GM21825 (cell line): ENCODE results near the gene RNASE2.
"Not testable (repeated sequence)": the region's sequence is repeated elsewhere in the genome, so short reads cannot be mapped to it uniquely, and the experiment has no call there.

Source experiments
- ATAC-seq: cut with Tn5 transposase; IDR thresholded peaks from one replicate; pipeline ENCODE4 v1.9.1; 2021; ENCODE audit warnings: mild to moderate bottlenecking, moderate library complexity; ENCODE audit not compliant: unreplicated experiment

The RNASE2 gene

DNA sequence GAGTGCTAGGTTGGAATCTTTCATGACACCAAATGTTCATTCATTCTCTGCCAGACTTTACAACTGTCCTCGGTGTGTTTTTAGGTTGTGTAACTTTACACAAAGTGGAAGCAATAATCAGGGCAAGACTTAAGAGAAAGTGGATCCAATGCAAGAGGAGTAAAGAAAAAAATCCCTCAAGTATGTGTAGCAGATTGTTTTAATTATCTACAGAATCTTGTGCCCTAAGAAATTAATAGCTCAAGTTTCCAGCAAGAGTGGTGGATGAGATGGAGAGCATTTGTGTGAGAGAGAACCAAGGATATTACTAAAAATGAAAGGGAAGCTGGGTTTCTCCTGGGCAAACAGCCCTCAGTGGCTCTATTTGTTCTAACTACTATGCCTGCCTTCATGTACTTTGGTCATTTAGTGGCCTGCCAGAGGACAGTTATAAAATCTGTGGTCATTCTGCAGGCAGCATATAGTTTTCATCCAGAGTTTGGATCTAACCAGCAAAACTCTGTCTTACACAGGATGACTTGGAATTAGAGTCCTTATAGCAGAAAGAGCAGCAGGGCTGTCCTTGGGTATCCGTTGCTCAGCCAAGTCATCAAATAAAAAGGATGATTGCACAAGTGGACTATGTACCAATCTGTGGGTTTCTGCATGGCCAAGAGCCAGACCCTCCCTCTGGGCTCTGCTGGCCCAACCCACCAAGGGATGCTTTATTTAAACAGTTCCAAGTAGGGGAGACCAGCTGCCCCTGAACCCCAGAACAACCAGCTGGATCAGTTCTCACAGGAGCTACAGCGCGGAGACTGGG, at the start of gene RNASE2:
RNASE2 (plus strand) TSS at position 752 of the 802 bp plus-strand sequence. CDS start 285 bp downstream, outside the sequence.
- ATAC-seq: not testable (repeated sequence)

DNA sequence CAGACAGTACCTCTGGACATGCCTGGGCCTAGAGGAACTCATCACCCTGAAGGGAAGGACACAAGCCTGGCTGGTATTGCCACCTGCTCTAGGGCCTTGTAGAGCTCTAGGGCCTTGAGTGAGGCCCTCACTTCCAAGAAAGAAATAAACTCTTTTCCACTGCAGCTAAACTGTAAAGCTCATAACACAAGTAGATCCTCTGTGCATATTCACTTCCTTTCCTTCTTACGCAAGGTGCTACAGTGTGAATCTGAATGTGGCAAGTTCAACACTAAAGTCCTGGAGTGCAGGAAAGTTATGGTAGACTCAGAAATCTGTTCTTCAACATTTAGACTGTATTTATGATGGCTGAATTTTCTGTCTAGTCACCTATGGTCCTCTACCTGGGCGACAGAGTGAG, 49.6 kb upstream of the RNASE2 start:
- ATAC-seq: no peak

DNA sequence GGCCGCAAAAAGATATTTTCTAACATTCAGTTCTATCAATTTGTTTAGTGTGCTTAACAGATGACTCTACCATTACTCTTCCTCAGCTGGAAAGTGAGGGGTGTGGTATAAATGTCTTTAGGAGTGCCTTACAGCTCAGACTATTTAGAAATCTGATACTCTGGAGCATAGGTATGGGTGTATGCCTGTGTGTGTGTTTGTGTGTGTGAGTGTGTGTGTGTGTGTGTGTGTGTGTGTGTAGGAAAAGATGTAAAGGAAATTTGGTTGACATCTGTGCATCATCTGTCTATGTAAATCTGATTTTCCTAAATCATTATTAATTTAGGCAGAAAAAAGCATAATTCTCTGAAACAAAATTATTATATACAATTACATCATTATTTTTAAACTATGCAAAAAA, 48.1 kb upstream of the RNASE2 start:
- no peak for ATAC-seq

DNA sequence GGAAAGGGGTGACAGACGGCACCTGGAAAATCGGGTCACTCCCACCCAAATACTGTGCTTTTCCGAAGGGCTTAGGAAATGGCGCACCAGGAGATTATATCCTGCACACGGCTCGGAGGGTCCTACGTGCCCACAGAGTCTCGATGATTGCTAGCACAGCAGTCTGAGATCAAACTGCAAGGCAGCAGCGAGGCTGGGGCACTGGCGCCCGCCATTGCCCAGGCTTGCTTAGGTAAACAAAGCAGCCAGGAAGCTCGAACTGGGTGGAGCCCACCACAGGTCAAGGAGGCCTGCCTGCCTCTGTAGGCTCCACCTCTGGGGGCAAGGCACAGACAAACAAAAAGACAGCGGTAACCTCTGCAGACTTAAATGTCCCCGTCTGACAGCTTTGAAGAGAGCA, 44.5 kb upstream of the RNASE2 start:
- ATAC-seq: not testable (repeated sequence)

DNA sequence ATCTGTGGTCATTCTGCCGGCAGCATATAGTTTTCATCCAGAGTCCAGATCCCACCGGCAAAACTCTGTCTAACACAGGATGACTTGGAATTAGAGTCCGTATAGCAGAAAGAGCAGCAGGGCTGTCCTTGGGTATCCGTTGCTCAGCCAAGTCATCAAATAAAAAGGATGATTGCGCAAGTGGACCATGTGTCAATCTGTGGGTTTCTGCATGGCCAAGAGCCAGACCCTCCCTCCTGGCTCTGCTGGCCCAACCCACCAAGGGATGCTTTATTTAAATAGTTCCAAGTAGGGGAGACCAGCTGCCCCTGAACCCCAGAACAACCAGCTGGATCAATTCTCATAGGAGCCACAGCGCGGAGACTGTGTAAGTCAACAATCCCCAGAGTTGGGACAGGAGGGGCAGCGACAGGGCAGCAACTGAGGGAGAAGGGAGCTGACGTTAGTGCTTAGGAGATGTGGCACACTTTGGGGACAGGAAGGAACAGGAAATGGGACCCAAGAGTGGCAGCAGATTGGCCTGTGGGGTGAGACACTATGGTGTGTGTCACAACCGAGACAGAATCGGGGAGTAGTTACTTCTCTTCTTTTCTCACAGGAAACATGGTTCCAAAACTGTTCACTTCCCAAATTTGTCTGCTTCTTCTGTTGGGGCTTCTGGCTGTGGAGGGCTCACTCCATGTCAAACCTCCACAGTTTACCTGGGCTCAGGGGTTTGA, 36.1 kb upstream of the RNASE2 start:
- not testable (repeated sequence) for ATAC-seq

DNA sequence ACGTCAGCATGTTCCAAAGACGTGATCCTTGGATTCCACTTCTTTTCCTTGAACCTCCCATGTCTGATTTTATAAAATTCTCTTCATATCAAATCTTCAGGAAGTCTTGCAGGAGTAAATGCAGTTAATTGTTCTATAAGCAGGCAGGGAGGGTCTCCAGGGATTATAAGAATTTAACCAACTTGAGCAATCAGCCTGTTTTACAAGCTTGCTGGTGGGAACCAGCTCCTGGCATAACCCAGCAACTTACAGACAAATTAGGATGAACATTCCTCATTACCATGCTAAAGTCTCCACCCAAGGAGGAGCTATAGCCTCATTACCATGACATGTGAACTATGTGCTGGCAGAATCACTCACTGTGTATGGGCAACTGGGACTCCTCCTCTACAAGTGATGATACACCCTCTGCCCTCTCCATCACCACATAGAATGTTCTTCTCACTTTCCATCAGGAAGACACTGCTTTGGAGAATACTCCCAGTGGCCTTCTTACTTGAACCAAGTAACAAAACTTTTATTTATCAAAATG, 31.5 kb upstream of the RNASE2 start:
- ATAC-seq: not testable (repeated sequence)

DNA sequence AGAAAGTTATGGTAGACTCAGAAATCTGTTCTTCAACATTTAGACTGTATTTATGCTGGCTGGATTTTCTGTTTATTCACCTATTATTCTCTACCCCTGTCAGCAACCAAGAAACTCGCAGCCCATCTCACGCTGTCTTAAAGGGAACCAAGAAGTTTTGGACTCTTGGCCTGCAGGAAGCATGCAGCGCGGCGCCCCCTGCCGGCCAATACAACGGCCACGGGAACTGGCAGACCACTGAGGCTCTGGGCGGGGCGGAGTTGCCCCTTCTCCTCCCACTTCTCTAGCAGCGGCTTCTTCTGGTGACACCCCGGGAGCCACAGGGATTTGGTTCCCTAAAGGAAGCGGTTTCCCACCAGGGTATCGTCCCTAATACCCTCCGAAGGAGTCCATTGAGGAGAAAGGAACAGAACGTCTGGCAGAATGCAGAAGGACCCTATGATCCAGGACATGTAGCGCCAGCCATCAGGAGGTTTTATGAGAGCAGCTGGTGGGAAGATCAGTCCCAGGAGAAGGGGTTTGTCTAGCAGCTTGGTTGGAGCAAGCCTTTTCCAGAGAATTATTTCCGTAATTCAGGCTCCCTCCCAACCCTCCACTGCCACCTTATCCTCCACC, 21.0 kb upstream of the RNASE2 start:
- no peak for ATAC-seq

DNA sequence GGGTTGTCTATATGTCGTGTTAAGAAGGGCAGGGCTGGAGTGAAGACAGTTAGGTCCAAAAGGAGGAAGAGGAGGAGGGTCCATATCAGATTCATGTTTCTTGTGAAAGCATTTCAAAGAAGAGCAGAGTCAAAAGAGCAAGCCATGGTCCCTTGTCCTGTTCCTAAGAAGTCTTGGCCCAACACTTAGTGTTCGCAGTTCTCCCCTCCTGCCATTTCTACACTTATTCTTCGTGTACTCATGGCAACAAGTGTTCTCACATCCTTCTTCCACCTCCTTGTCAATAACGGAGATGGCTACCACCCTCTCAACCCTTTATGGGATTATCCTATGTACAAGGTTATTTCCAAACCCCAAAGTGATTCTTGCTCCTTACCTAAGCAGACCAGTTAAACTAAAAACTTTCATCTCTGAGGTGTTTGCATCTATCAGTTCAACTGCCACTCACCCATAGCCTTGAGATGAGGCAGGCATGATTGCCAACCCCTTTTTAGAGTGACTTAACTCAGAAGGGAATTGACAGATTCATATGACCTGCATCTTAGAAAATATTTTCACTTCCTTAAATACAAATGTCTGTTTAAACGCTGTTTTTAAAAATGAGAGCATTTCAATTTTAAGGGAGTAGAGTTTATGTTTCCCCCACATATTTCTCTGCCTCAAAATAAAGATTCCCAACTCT, 19.8 kb upstream of the RNASE2 start:
- ATAC-seq: no peak

DNA sequence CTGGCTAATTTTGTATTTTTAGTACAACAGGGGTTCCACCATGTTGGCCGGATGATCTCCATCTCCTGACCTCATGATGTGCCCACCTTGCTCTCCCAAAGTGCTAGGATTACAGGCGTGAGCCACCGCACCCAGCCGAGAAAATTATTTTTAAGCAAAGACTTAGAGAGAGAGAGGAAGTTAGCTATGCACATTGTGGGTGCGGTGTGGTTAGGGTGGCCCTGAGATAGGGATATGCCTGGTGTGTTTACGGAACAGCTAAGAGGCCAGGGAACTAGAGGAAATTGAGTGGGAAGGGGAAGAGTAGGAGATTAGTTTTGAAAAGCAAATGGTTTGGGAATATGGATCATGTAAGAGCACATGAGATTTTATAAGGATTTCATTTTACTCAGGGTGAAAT, 10.1 kb upstream of the RNASE2 start:
- ATAC-seq: not testable (repeated sequence)

DNA sequence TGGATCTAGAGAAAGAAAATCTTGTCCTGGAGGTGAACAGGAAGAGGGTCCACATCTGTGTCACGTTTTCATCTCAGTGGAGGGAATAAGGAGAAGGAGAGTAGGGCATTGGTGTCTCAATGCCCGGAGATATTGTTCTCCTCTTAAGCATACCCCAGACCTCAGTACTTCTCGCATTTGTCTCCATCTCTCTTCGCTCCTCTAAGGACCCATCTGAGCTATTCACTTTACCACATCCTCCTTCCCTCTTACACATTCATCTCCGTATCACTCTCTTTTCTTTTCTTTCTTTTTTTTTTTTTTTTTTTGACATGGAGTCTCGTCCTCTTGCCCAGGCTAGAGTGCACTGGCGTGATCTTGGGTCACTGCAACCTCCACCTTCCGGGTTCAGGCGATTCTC, 8.6 kb upstream of the RNASE2 start:
- not testable (repeated sequence) for ATAC-seq

DNA sequence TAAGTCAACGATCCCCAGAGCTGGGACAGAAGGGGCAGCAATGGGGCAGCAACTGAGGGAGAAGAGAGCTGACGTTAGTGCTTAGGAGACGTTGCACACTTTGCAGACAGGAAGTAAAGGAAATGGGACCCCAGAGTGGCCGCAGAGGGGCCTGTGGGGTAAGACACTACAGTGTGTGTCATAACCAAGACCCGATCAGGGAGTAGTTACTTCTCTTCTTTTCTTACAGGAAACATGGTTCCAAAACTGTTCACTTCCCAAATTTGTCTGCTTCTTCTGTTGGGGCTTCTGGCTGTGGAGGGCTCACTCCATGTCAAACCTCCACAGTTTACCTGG, 219 bp downstream of the RNASE2 start:
- not testable (repeated sequence) for ATAC-seq

DNA sequence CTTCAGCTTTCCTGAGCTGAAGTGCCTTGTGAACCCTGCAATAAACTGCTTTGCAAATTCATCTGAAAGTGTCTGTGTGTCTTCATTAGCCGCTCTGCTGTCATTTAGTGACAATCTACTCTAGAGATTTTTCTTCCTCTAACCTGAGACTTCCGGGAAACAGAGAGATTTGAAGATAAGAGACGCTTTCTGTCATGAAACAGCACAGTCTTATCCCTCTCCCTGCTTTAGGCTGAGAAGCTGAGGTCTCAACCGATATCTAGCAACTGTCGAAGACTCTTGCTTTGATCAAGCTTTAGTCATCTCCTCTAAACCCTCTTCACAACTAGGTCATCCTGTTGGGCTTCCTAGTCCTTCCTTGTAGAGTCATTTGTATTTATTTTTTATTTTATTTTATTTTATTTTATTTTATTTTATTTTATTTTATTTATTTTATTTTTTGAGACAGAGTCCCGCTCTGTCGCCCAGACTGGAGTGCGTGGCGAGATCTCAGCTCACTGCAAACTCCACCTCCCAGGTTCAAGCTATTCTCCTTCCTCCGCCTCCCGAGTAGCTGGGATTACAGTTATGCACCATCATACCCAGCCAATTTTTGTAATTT, 1.2 kb downstream of the RNASE2 start:
- ATAC-seq: no peak

DNA sequence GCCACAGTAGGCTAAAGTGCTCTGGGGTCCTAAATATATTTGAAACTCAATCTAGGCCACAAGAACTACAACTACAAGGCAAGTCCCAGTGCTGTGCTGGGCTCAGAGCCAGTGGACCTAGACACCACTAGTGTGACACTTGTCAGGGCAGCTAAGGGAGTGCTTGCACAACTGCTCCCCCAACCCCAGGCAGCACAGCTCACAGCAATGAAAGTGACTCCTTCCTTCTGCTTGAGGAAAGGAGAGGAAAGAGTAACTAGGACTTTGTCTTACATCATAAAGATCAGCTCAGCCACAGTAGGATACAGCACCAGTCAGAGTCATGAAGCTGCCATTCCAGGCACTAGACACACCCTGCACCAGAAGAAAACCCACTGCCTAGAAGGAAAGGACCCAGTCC, 3.7 kb downstream of the RNASE2 start:
- ATAC-seq: not testable (repeated sequence)

DNA sequence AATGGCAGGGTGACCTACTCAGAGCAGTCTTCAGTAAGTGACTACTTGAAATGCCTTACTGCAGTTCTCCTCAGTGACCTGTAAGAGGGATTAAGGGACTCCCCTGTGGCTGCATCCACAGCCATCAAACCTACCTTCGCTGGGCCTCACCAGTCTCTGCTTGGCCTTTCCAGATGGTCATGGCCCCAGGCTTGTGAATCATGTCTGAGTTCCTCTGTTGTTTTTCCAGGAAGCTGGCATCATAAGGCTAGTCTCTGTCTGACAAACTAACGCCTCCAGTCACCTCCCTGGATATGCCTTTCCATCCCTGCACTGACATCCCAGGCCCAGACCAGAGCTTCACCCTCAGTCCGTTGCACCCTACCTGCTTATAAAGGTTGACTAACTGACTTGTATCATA, 14.0 kb downstream of the RNASE2 start:
- no peak for ATAC-seq

DNA sequence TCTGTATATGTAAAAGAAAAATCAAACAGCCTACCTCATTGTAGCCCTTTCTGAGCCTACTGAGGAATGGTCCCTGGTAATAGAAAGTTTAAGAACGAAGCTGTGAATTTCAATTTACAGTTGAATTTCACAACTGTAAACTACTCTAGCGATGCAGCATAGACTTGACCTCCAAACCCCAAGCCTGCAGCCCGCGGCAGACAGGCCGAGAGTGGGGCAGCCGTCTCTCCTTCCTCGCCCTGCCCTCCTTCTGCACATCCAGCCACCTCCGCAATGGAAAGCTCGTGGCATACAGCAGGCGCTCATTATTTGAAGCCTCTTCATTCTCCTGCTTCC, 15.3 kb downstream of the RNASE2 start:
- ATAC-seq: no peak

DNA sequence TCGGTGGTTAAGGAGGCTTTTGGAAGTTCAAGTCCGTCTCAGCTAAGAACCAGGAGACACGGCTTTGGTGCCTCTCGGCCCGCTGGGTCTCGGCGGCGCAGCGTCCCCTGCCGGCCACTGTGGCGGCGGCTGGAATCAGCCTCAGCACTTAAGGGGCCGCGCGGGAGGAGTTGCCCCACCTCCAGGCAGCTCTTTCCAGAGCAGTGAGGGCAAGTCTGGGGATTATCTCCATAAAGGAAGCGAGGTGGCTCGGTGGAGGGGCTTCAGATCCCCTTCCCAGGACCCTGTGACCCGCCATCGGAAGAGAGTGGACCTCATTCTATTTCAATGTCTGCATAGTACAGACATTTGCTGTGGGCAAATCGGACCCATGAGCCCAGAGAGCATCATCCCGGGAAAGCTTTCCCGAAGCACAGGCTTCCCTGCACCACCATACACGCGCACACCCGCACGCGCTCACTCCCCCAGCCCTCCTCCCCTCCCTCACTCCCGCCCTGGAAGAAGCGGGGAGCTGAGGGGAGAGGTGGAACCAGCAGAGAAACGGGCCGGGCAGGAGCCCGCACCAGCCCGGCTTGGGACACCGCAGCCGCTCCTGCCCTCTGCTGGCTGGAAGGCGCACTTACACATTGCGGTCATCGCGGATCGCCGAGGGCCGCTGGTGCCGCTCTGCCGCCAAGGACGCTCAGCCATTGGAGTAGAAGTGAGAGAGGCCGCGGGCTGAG, 15.9 kb downstream of the RNASE2 start:
- peak; percentile 92 for ATAC-seq

DNA sequence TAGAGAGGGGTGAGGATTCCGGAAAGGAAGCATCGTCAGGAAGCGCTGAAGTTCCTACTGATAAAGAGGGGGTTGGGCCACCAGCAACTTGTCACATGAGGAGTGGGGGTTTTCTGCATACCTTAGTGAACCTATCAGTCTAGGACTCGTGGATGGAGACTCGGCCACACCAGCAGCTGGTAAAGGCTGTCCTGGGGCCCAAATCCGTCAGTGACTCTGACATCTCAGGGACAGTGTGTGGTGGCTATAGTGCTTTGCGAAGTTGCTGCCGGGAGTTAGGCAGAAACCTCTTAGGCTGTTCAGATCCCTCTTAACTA, 16.4 kb downstream of the RNASE2 start:
- ATAC-seq: no peak

DNA sequence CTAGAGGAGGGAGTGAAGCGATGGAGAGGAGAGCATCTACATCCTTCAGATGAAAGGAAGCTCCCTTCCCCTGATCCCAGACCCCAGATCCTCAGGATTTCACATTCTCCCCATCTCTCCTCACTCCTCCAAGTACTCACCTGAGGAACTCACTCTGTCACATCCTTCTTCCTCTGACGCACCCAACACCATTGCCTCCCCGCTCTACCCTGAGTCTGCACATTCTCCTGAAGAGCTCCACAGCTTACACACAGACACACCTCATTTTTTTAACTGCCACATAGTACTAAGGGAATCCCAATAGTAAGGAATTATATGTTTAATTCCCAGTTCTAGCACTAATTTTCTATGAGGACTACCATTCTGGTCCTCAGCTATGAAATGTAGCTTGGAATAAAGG, 18.2 kb downstream of the RNASE2 start:
- ATAC-seq: no peak

DNA sequence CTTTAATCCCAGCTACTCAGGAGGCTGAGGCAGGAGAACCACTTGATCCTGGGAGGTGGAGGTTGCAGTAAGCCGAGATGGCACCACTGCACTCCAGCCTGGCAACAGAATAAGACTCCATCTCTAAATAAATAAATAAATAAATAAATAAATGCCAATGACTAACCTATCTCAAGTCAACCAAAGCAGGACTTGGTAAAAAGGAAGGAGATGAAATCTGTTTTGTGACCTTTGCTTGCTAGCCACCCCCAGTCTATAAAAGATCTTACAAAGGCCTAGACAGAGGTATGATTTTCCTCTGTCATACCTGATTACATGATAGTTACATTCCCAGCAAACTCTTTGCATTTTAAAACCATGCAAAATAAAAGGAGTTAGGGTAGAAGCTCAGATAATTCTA, 21.0 kb downstream of the RNASE2 start:
- ATAC-seq: no peak

DNA sequence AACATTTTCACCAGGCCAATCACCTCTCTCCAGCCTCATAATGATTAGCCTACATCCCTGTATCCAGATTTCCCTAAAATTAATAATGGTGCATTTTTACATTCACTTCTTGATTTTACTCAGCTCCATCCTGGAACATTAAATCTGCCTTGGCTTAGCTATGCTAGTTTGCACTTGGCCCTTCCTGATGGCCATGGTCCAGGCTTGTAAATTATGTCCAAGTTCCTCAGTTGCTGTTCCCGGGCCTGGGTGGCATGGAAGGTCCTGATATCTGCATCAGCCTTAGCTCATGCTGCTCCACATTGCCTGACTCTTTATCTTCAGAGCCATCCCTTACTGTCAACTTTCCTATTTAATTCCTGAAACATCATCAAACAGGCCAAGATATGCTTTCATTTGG, 23.4 kb downstream of the RNASE2 start:
- no peak for ATAC-seq
